ENCODE results near the gene ISM1. TPM values are rescaled to one million over a fixed set of nuclear protein-coding genes. Genes with fewer than 3 reads are reported as not detected.
A peak's percentile ranks its signal among the peaks of the same experiment; 100 is the strongest.

Gene ISM1
- total and polyA plus RNA-seq, 2 experiments from 2014 or later = 0.15 to 0.63 TPM

GRCh38 chr20:13221673-13222318, 722 bp downstream of the ISM1 start (continued):
- no peak for TF ChIP-seq ZNF462 (CRISPR knock-in tag; IDR thresholded peaks at IDR 0.05)

GRCh38 chr20:13222319-13222716, 1.2 kb downstream of the ISM1 start:
- Histone ChIP-seq H3F3A (replicated peaks; ENCODE audit: low read depth) (0 out of 2 replicates have a peak, but pooled peaks cover 5% of the 10 kb centered on the region), H3K27me3 (ENCODE audit: insufficient read depth) (peaks cover 68% of the 10 kb centered on the region), H3K4me1 (ENCODE audit: insufficient read depth) (peaks cover 14% of the 10 kb centered on the region), H4K20me1 (replicated peaks; ENCODE audit: insufficient read depth) (no peaks in the 10 kb centered on the region), H3K36me3 (ENCODE audit: insufficient read depth) (no peaks in the 10 kb centered on the region), H3K79me2 (replicated peaks; ENCODE audit: insufficient read depth) (no peaks in the 10 kb centered on the region), H3K4me3 (peak overlapping the region; percentile 85), H2AFZ (peak overlapping the region; percentile 100), H3K27ac (ENCODE audit: low read depth) (no peak overlapping the region), H3K4me2 (peak overlapping the region; percentile 98), H3K9me2 (ENCODE audit: insufficient read depth) (no peaks in the 10 kb centered on the region)
- H3K9me3 Mint-ChIP-seq = peaks cover 3% of the 10 kb centered on the region; the same call in 1 of the 3 replicates
- peak overlapping the region; percentile 87 for H3K4me3 Mint-ChIP-seq
- TF ChIP-seq EZH2 (IDR thresholded peaks at IDR 0.05; ENCODE audit: low read depth, unreplicated experiment) (no peak), POLR2AphosphoS5 (IDR thresholded peaks at IDR 0.05; ENCODE audit: low read depth) (no peak)
- peaks cover 17% of the 10 kb centered on the region; the same call in 2 of the 3 replicates for H3K4me1 Mint-ChIP-seq
- H3K27ac Mint-ChIP-seq = no peak overlapping the region
- peaks cover 44% of the 10 kb centered on the region for H3K27me3 Mint-ChIP-seq (ENCODE audit: insufficient read depth, low read depth, poor library complexity)
- DNase-seq (ENCODE audit: low spot score) = peak; percentile 44
- H3K36me3 Mint-ChIP-seq (ENCODE audit: low read depth) = no peaks in the 10 kb centered on the region; the same call in 1 of the 3 replicates
- ATAC-seq = peak; percentile 1; the same call in 1 of the 3 replicates
